Measurements from ENCODE around the gene NMNAT1.

- TF ChIP-seq POLR2A (IDR thresholded peaks at IDR 0.05): no peak
- TF ChIP-seq POLR2AphosphoS5 (IDR thresholded peaks at IDR 0.05): no peak
Observed at GRCh38 chr1:9902060-9902452, 41.2 kb upstream of the NMNAT1 start.
